HG02981 (cell line): ENCODE results near the gene WASF3.
"Not testable (repeated sequence)": the region's sequence is repeated elsewhere in the genome, so short reads cannot be mapped to it uniquely, and the experiment has no call there.

ENCODE experiments used
- ATAC-seq: cut with Tn5 transposase; IDR thresholded peaks from one replicate; pipeline ENCODE4 v1.9.1; 2021; ENCODE audit warnings: mild to moderate bottlenecking, moderate library complexity; ENCODE audit not compliant: unreplicated experiment

WASF3 gene

DNA sequence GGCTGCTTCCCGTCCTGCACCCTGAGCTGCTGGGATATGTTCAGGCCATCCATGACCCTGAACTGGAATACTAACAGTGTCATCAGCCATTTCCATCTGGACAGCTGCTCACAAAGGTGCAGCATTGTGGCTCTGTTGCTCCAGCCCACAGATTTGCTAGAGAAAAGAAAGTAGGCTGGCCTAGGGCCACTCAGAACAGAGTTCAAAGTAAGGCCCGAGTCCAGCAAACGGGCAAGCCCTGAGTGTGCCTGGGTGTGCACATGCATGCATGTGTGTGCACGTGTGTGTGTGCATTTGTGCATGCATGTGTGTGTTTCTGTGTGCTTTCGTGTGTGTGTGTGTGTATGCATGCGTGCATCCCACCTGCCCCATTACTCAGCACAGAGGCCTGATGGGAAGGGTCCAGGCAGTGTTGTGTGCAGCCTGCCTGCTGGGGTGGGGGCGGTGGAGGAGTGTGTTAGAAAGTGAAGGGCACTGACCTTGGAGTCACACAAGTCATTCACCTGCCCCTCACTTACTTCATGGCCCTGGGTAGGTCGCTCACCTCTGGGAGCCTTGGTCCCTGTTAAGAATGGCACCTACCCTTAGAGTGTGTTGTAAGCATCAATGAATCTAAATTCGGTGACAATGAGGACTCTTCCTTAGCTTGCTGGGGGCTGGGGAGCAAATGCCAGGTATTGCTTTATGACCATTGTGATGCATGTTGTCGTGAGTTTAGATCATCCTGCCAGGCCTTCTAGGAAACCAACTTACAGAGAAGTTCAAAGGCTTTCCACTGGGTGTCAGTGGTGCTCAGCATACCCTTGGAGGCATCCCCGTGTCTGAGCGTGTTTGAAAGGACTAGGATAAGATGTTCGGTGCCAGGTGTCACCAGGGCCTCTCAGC, 149.9 kb downstream of the WASF3 start:
- ATAC-seq: no peak

DNA sequence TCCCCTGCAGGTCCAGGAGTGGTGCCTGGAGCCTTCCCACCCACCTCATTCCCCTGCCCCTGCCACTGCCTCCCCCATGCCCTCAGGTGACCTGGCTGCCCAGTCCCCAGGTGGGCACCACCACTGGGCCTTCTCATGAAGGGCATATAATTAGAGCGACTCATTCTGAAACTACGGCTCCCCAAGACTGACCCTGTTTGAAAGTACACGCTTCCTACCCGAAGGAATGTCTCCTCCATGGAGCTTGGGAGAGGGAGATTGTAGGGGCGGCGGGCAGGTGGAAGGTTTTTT, 150.5 kb downstream of the WASF3 start:
- no peak for ATAC-seq

DNA sequence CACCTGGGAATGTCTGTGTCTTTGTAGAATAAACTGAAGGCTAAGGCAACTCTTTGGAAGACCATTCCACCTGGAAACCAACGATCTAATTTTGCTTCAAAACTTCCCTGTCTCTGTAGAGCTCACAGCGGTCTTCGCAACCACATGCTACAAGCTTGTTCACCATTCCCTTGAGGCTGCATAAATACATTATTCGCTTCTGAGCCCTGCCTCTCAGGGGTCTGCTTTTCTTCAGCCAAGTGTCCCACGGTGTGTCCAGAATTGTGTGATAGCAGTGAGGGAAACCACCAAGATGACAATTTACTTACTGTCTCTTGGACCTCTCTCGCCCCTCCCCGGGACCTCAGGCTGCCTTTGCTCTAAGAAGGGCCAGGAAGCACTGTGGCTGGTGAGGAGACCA, 152.0 kb downstream of the WASF3 start:
- ATAC-seq: no peak

- no peak for ATAC-seq
Measured at GRCh38 chr13:26710166-26710565, 152.7 kb downstream of the WASF3 start.

GRCh38 chr13:26711211-26711610, 153.7 kb downstream of the WASF3 start:
- ATAC-seq: no peak

DNA sequence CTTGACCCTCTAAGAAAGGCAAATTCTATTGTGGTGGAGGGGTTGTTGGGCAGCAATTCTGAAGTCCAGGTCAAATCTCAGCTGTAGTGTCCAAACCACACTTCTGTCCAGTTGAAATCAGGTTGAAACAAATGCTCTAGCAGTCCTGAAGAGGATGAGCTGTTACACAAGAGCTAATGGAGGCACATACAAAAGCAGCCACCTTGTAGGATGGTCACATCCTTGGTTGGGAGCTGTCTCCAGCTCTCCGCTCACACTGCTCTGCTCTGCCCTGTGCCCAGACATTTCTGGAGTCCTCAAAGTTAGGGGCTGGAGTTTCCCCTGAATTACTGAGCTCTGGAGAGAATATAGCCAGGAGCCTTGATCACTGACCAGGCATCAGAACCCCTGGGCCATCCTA, 155.9 kb downstream of the WASF3 start:
- no peak for ATAC-seq

DNA sequence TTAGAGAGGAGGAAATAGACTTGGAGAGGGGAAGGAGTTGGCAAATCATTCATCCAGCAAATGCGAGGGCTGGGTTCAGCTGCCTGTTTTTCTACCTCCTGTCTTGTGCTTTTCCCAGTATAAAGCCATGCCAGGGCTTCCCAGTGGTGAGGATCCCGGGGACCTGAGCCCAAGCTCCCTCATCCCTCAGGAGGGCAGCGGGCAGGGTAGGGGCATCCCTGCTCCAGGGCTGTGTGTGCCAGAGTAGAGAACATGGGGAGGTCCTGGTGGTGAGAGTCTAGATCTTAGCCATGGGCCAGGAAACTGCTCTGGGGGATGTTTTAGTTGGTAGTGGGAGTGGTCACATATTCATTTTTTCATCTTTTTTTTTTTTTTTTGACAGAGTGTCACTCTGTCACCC, 159.5 kb downstream of the WASF3 start:
- no peak for ATAC-seq

GRCh38 chr13:26718146-26718545, 160.7 kb downstream of the WASF3 start:
- no peak for ATAC-seq

DNA sequence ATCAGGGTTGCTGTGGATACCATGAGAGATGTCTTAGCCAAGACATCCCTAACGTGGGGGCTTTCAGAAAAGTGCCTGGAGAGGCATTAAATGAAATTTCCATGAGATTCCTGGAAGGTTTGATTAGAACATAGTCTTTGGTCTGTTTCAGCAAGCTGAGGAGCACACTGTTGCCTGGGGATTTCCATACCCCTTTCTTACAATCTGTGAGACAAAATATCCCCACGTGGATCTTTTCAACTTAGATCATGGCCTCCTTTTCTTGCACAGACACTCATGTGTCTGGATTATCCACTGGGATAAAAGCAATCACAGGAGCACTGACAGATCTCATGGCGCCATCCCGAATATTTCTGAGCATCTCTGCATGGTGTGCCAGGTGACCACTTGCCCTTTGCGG, 161.4 kb downstream of the WASF3 start:
- ATAC-seq: no peak

DNA sequence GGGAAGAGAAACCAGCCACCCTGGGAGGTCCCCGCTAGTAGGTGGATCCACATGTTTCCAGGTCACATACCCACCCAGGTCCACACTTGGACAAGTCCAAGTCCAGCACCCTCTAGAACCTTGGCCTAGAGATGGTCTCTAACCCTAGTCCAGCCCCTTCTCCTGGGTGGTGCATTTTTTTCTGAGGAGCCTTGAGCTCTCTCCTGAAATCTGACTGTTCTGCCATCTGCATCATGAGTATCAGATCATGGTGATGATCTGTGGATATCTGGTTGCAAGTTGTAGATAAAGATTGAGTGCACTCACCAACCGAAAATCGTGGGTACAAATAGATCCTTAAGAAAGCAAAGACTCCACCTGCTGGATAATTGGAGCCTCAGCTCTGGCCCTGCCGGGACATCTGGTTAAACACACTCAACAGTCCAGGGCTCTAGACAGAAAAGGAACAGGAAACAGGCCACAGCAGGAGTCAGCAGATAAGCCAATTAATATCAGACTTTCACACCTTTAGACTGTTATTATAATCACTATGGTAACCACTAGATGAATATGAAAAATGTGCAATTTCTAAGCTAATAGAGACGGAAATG, 162.0 kb downstream of the WASF3 start:
- ATAC-seq: no peak

DNA sequence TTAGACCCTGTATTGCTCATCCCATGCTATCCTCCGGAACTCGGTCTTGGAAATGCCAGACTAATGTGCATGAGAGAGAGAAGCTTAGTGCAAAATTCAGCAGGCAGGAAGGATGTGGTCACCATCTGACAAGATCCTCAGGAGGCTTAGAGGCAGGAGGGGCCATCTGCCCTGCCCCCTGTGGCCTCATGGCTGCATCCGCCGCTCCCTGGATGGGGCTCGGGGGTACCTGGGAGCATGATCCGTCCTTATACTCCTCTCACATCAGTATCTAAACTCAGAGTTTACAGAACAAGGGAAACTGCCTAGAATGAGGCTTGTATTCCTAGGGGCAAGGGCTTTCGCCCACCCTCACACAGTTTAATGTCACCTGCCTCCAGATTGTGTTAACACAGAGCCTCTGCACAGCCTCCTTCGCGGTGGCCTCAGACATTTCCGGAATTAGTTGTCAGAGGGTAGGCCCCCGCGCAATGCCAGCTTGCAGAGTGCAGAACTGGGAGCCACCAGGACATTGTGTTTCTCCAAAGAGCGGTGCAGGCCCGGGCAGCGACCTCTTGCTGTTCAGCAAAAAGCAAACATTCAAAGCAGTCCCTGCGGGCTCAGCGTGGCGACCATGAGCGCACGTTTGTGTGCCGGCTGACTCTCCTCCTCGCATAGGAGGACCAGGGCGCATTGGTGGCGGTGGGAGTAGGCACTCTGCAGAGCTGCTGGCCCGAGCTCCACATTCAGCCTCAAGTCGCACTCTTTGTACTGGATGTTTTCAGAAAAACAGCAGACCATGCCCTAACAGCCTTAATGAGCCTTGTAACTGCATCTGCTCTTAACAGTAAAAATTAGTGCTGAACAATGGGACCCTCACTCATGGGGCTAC, 164.0 kb downstream of the WASF3 start:
- peak; percentile 60 for ATAC-seq

DNA sequence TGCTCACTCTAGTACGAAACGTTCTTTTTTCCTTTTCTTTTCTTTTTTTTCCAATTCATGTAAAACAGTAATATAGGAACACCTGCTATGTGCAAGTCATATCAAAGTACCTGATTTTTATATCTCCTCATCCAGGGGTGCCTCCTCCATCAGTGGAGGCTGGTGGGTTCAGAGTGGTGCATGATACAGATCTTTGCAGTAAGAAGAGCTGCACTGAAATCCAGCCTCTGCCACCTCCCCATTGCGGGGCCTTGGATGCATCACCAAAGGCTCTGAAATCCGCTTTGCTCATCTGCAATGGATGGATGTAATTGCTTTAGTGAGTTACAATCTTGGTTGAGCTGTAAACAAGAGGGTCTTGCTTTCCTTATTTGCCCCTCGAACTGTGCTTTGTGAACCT, 164.8 kb downstream of the WASF3 start:
- no peak for ATAC-seq

- ATAC-seq: not testable (repeated sequence)
Measured at GRCh38 chr13:26723620-26724019, 166.1 kb downstream of the WASF3 start.

GRCh38 chr13:26726684-26727083, 169.2 kb downstream of the WASF3 start:
- ATAC-seq: no peak

- ATAC-seq: no peak
Measured at GRCh38 chr13:26727122-26727521, 169.6 kb downstream of the WASF3 start.

GRCh38 chr13:26727633-26728032, 170.2 kb downstream of the WASF3 start:
- no peak for ATAC-seq

DNA sequence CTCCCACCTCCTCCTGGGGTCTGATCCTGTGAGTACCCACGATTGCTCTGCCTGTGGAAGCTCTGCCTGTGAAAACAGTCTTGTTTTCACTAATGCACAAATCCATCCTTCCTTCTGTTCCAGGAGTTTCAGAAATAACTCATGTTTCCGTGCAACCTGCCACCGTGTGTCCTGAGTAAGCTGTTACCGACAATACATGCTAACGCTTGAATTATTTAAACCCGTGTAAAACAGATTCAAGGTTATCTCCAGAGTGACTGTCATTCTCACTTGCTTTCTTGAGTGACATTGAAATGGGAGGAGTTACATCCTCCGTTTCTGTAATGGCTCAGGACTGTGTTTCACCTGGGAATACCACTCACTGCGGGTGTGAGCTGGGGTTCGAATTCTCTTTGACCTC, 178.2 kb downstream of the WASF3 start:
- ATAC-seq: no peak
